Activated naive CD4-positive, alpha-beta T cell treated with anti-CD3 and anti-CD28 coated beads, Interleukin-2, amount 50 U/mL, for 72 hours (primary cell): ENCODE results near the gene NT5C. TPM values are rescaled to one million over a fixed set of nuclear protein-coding genes. Genes with fewer than 3 reads are reported as not detected.
"Not testable (repeated sequence)": the region's sequence is repeated elsewhere in the genome, so short reads cannot be mapped to it uniquely, and the experiment has no call there.

Experiments used
- ATAC-seq, 2 donors: fragments of 150-1000 bp; cut with Tn5 transposase; 2 replicates each; pipeline ENCODE4 v1.10.0; 2021; ENCODE audit warnings: mild to moderate bottlenecking in 2 of 2, moderate library complexity in 2 of 2
- DNase-seq, 2 donors: peaks; one replicate each; pipeline ENCODE4 v3.0.0; 2021 to 2022; ENCODE audit warnings: low spot score in 2 of 2
- H3K27ac Mint-ChIP-seq, 2 donors: one replicate each; pipeline ENCODE4 v1.8.0; 2022; ENCODE audit warnings: mild to moderate bottlenecking in 2 of 2, mixed read lengths in 2 of 2
- H3K36me3 Mint-ChIP-seq, 2 donors: one replicate each; pipeline ENCODE4 v1.8.0; 2022; ENCODE audit warnings: mixed read lengths in 2 of 2
- H3K9me3 Mint-ChIP-seq, 2 donors: one replicate each; pipeline ENCODE4 v1.8.0; 2022; ENCODE audit warnings: mixed read lengths in 2 of 2
- total RNA-seq, 2 donors: library from RNA; stranded (reverse); gene quantifications; one replicate each; pipeline ENCODE4 v1.2.3, GENCODE V29; 2022

NT5C gene
- 10 to 100 TPM; 51.7 to 52.8 TPM for total RNA-seq

- Mint-ChIP-seq H3K9me3 (no peaks in the 10 kb centered on the region), H3K36me3 (peaks cover 8% of the 10 kb centered on the region in 2 donors), H3K27ac (peak within 1 kb of the TSS; percentile 80 to 94)
- DNase-seq (peak; percentile 74 to 85), ATAC-seq (peak; percentile 88 to 93)
These were observed at the start of gene NT5C for GRCh38 chr17:75131278-75132017. NT5C (minus strand) TSS chr17:75131742; CDS start chr17:75131707, 35 bp downstream.

DNA sequence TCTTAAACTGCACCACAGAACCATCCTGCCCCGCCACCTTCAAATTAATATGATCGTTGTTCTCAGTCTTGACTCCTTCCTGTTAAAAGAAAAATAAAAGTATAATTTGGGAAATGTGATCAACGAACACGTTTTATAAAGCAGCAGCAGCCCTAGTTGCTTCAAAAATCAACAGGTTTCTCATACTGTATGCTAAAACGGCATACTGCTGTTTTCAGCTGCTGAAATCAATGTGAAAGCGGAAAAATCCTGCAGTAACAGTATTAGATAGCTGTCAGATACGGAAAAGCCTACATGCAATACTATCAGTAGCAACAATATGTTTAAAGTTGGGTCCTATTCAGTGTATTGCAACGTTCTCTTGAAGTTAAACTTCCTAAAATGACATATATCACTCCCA is 49.6 kb upstream of the NT5C start:
- DNase-seq (no peak), ATAC-seq (no peak)
- peaks cover 11 to 18% of the 10 kb centered on the region in 2 donors for H3K36me3 Mint-ChIP-seq
- H3K9me3 Mint-ChIP-seq: no peaks in the 10 kb centered on the region
- peak overlapping the region; percentile 94 to 95 for H3K27ac Mint-ChIP-seq

GRCh38 chr17:75178453-75178852 is 46.9 kb upstream of the NT5C start:
- Mint-ChIP-seq H3K27ac (peak overlapping the region in 1 of 2 donors; percentile 60), H3K36me3 (peaks cover 16 to 25% of the 10 kb centered on the region in 2 donors), H3K9me3 (no peaks in the 10 kb centered on the region)
- no peak for ATAC-seq
- DNase-seq: no peak

DNA sequence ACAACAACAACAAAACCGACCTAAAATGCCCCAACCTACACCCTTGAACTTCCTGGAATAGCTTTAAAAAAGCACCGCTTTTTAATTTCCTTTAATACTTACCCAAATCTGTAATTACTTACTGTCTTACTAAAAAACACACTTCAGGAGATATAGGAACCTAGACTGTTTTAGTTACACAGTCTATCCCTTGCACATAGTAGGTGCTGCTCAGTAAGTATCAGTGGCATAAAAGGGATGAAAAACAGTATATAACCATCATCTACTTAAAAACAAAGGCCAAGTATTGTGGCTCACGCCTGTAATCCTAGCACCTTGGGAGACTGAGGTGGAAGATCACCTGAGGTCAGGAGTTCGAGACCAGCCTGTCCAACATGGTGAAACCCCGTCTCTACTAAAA is 45.1 kb upstream of the NT5C start:
- Mint-ChIP-seq H3K36me3 (peaks cover 13 to 30% of the 10 kb centered on the region in 2 donors), H3K9me3 (no peaks in the 10 kb centered on the region), H3K27ac (peak overlapping the region in 1 of 2 donors; percentile 65)
- DNase-seq (no peak), ATAC-seq (no peak)

DNA sequence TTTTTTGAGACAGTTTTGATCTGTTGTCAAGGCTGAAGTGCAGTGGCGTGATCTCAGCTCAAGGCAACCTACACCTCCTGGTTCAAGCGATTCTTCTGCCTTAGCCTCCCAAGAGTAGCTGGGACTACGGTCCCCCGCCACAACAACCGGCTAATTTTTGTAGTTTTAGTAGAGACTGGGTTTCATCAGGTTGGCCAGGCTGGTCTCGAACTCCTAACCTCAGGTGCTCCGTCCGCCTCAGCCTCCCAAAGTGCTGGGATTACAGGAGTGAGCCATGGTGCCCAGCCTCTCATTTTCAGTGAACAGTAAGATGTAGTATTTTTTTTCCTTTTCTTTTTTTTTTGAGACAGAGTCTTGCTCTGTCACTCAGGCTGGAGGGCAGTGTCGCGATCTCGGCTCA is 43.5 kb upstream of the NT5C start:
- DNase-seq: no peak
- no peaks in the 10 kb centered on the region for H3K9me3 Mint-ChIP-seq
- ATAC-seq: no peak
- peaks cover 6 to 18% of the 10 kb centered on the region in 2 donors for H3K36me3 Mint-ChIP-seq
- no peak overlapping the region for H3K27ac Mint-ChIP-seq

- Mint-ChIP-seq H3K36me3 (peaks cover 6 to 15% of the 10 kb centered on the region in 2 donors), H3K9me3 (no peaks in the 10 kb centered on the region), H3K27ac (peak overlapping the region in 1 of 2 donors; percentile 1)
- DNase-seq (no peak), ATAC-seq (no peak)
These were observed 42.0 kb upstream of the NT5C start for GRCh38 chr17:75173526-75173925.

DNA sequence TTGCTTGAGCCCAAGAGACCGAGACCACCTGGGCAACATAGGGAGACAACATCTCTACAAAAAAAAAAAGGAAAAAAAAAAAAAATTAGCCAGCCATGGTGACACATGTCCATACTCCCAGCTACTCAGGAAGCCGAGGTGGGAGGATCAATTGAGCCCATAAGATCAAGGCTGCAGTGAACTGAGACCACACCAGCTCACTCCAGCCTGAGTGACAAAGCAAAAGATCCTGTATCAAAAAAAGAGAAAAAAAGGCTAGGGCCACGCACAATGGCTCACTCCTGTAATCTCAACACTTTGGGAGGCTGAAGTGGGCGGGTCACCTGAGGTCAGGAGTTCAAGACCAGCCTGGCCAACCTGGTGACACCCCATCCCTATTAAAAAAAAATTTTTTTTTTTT is 37.5 kb upstream of the NT5C start:
- peaks cover 6 to 14% of the 10 kb centered on the region in 2 donors for H3K36me3 Mint-ChIP-seq
- H3K27ac Mint-ChIP-seq: peak overlapping the region in 1 of 2 donors; percentile 32
- ATAC-seq (no peak), DNase-seq (no peak)
- no peaks in the 10 kb centered on the region for H3K9me3 Mint-ChIP-seq

- DNase-seq, ATAC-seq, H3K27ac Mint-ChIP-seq, H3K9me3 Mint-ChIP-seq, H3K36me3 Mint-ChIP-seq: not testable (repeated sequence)
These were observed 33.1 kb upstream of the NT5C start for GRCh38 chr17:75164606-75165005.

DNA sequence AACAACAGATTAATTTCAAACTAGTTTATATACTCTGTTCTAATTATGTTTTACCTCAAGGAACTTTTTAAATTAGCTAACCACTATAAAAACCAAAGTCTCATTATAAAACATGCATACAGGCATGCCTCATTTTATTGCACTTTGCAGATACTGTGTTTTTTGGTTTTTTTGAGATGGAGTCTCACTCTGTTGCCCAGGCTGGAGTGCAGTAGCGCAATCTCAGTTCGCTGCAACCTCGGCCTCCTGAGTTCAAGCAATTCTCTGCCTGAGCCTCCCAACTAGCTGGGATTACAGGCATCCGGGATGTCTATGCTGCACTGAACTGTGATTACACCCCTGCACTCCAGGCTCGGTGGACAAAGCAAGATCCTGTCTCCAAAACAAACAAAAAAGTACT is 31.5 kb upstream of the NT5C start:
- no peaks in the 10 kb centered on the region for H3K9me3 Mint-ChIP-seq
- DNase-seq: no peak
- H3K36me3 Mint-ChIP-seq: no peaks in the 10 kb centered on the region
- no peak for ATAC-seq
- no peak overlapping the region for H3K27ac Mint-ChIP-seq

GRCh38 chr17:75160211-75160610 is 28.7 kb upstream of the NT5C start:
- Mint-ChIP-seq H3K27ac (no peak overlapping the region), H3K9me3 (no peaks in the 10 kb centered on the region), H3K36me3 (no peaks in the 10 kb centered on the region)
- ATAC-seq (no peak), DNase-seq (no peak)

DNA sequence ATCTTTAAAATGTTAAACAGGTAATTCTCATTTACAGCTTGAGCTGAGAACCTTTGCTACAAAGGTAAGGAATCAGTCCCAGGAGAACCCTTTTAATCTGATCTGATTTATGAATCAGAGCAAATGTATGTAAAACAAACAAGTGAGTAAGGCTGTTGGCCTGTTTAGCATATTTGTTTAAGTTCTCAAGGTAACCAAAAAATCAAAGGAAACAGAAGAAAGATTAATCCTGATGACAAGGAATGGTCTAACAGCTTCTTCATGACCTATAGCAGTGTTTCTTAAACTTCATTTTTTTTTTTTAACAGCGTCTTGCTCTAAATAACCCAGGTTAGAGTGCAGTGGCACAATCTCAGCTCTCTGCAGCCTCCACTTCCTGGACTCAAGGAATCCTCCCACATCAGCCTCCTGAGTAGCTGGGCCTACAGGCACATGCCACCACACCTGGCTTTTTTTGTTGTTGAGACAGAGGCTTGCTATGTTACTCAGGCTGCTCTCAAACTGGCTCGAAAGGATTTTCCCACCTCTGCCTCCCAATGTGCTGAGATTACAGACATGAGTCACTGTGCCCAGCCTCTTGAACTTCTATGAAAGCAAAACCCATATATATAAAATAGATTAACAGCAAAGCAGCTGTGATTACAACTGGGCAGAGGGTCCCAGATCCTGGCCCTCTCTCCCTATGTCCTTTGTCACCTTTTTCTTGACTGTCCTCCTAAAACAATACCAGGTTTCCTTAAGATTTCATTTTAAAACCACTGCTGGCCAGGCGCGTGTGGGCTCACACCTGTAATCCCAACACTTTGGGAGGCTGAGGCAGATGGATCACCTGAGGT is 27.9 kb upstream of the NT5C start:
- Mint-ChIP-seq H3K36me3 (no peaks in the 10 kb centered on the region), H3K9me3 (no peaks in the 10 kb centered on the region), H3K27ac (peak overlapping the region in 1 of 2 donors; percentile 36)
- ATAC-seq: peak in 1 of 2 donors; percentile 21
- DNase-seq: peak in 1 of 2 donors; percentile 4

- not testable (repeated sequence) for H3K36me3 Mint-ChIP-seq, DNase-seq, H3K9me3 Mint-ChIP-seq, H3K27ac Mint-ChIP-seq, ATAC-seq
These were observed 26.9 kb upstream of the NT5C start for GRCh38 chr17:75158480-75158879.

GRCh38 chr17:75155191-75155601 is 23.7 kb upstream of the NT5C start:
- no peak for DNase-seq
- H3K9me3 Mint-ChIP-seq: no peaks in the 10 kb centered on the region
- no peak for ATAC-seq
- peaks cover 18% of the 10 kb centered on the region in 2 donors for H3K36me3 Mint-ChIP-seq
- H3K27ac Mint-ChIP-seq: peak overlapping the region in 1 of 2 donors; percentile 94

GRCh38 chr17:75154195-75155106 is 22.9 kb upstream of the NT5C start, which contains the start of gene JPT1:
JPT1 (minus strand) TSS chr17:75154512; CDS start chr17:75154397, 115 bp downstream.
- DNase-seq (peak; percentile 97 to 98), ATAC-seq (peak; percentile 96 to 98)
- H3K27ac Mint-ChIP-seq: peak within 1 kb of the TSS; percentile 93 to 94
- peaks cover 18 to 24% of the 10 kb centered on the region in 2 donors for H3K36me3 Mint-ChIP-seq
- no peaks in the 10 kb centered on the region for H3K9me3 Mint-ChIP-seq

GRCh38 chr17:75153780-75154194 is 22.2 kb upstream of the NT5C start:
- Mint-ChIP-seq H3K9me3 (no peaks in the 10 kb centered on the region), H3K27ac (peak overlapping the region; percentile 93 to 94), H3K36me3 (peaks cover 18 to 26% of the 10 kb centered on the region in 2 donors)
- DNase-seq (peak in 1 of 2 donors; percentile 29), ATAC-seq (peak; percentile 6 to 9)
